ENCODE measurements around the gene TRAK2.

GRCh38 chr2:201345625-201346213 lies 105.5 kb downstream of the TRAK2 start:
- TF ChIP-seq CTCF (IDR thresholded peaks at IDR 0.05) (no peak), POLR2A (IDR thresholded peaks at IDR 0.05) (no peak)
